ENCODE data around the gene CCNB1. TPM values are rescaled to one million over a fixed set of nuclear protein-coding genes. Genes with fewer than 3 reads are reported as not detected.

Gene CCNB1
- 1 to 10 TPM; 1.6 to 4.9 TPM for total RNA-seq

- H3K27ac ChIP-seq: peak within 1 kb of the TSS in 3 of 4 donors; percentile 26 to 64 (median 60)
- intact Hi-C loops (cut with DNase I): no loop called here
- no peaks in the 10 kb centered on the region for H3K36me3 ChIP-seq (replicated peaks in 1 of 2; ENCODE audit: insufficient read depth in 1 of 2, low read depth in 2 of 2)
- peaks cover 15% of the 10 kb centered on the region for H3K4me1 ChIP-seq
- H3K9me3 ChIP-seq: no peaks in the 10 kb centered on the region
- WGBS, 2 donors: 1 to 2% methylated on average over 30 to 50 of the region's 50 CpGs
- peak in 2 of 3 donors; percentile 43 to 54 for TF ChIP-seq POLR2A (IDR thresholded peaks at IDR 0.05)
- peak in 2 of 7 experiments; percentile 15 to 43 for TF ChIP-seq CTCF (IDR thresholded peaks at IDR 0.05)
- H3K27me3 ChIP-seq: no peaks in the 10 kb centered on the region
- peak within 1 kb of the TSS; percentile 17 to 55 for H3K4me3 ChIP-seq
- peak; percentile 100 for ATAC-seq
- DNase-seq: peak; percentile 98 to 99 (median 98)
These were observed at the start of gene CCNB1 for GRCh38 chr5:69166686-69167492. Gene CCNB1, plus strand, starts transcription at chr5:69167150. Its CDS starts 113 bp downstream, at chr5:69167263.

- TF ChIP-seq CTCF (IDR thresholded peaks at IDR 0.05) (no peak), POLR2A (IDR thresholded peaks at IDR 0.05) (no peak)
- Histone ChIP-seq H3K4me3 (no peak overlapping the region), H3K9me3 (no peaks in the 10 kb centered on the region), H3K4me1 (no peaks in the 10 kb centered on the region), H3K36me3 (replicated peaks in 1 of 2; ENCODE audit: insufficient read depth in 1 of 2, low read depth in 2 of 2) (peaks cover 0 to 18% of the 10 kb centered on the region in 2 donors), H3K27me3 (no peaks in the 10 kb centered on the region), H3K27ac (no peak overlapping the region)
- ATAC-seq (no peak), DNase-seq (no peak)
- intact Hi-C loops (cut with DNase I): no loop called here
These were observed 37.5 kb upstream of the CCNB1 start for GRCh38 chr5:69129413-69129812.

- ATAC-seq (no peak), DNase-seq (no peak)
- Histone ChIP-seq H3K4me3 (no peak overlapping the region), H3K4me1 (no peaks in the 10 kb centered on the region), H3K9me3 (no peaks in the 10 kb centered on the region), H3K27ac (no peak overlapping the region), H3K36me3 (replicated peaks in 1 of 2; ENCODE audit: insufficient read depth in 1 of 2, low read depth in 2 of 2) (peaks cover 0 to 12% of the 10 kb centered on the region in 2 donors), H3K27me3 (no peaks in the 10 kb centered on the region)
- WGBS, 2 donors: 67 to 74% methylated on average over 2 of the region's 2 CpGs
- intact Hi-C loops (cut with DNase I): no loop called here
- TF ChIP-seq CTCF (IDR thresholded peaks at IDR 0.05) (no peak), POLR2A (IDR thresholded peaks at IDR 0.05) (no peak)
These were observed 36.7 kb upstream of the CCNB1 start for GRCh38 chr5:69130241-69130640.

DNA sequence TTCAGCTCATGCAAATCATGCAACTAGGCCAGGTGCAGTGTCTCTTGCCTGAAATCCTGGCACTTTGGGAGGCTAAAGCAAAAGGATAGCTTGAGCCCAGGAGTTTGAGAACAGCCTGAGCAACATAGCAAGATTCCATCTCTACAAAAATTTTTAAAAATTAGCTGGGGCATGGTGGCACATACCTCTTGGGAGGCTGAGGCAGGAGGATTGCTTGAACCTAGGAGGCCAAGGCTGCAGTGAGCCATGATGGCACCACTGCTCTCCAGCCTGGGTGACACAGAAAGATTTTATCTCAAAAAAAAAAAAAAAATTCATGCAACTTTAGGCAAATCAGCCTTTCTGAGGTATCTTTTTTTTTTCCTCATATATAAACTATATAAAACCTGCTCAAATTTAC, 35.6 kb upstream of the CCNB1 start:
- DNase-seq: no peak
- peaks cover 0 to 9% of the 10 kb centered on the region in 2 donors for H3K36me3 ChIP-seq (replicated peaks in 1 of 2; ENCODE audit: insufficient read depth in 1 of 2, low read depth in 2 of 2)
- intact Hi-C loops (cut with DNase I): no loop called here

More for the DNA sequence above, 35.6 kb upstream of the CCNB1 start:
- no peak overlapping the region for H3K4me3 ChIP-seq
- no peaks in the 10 kb centered on the region for H3K27me3 ChIP-seq
- no peak for TF ChIP-seq CTCF (IDR thresholded peaks at IDR 0.05)
- TF ChIP-seq POLR2A (IDR thresholded peaks at IDR 0.05): no peak
- H3K4me1 ChIP-seq: no peaks in the 10 kb centered on the region
- ATAC-seq: no peak
- no peaks in the 10 kb centered on the region for H3K9me3 ChIP-seq
- H3K27ac ChIP-seq: no peak overlapping the region
